ENCODE measurements around the gene TPRA1.
A peak's percentile ranks its signal among the peaks of the same experiment; 100 is the strongest.
"Not testable (repeated sequence)": the region's sequence is repeated elsewhere in the genome, so short reads cannot be mapped to it uniquely, and the experiment has no call there.

TPRA1 gene

DNA sequence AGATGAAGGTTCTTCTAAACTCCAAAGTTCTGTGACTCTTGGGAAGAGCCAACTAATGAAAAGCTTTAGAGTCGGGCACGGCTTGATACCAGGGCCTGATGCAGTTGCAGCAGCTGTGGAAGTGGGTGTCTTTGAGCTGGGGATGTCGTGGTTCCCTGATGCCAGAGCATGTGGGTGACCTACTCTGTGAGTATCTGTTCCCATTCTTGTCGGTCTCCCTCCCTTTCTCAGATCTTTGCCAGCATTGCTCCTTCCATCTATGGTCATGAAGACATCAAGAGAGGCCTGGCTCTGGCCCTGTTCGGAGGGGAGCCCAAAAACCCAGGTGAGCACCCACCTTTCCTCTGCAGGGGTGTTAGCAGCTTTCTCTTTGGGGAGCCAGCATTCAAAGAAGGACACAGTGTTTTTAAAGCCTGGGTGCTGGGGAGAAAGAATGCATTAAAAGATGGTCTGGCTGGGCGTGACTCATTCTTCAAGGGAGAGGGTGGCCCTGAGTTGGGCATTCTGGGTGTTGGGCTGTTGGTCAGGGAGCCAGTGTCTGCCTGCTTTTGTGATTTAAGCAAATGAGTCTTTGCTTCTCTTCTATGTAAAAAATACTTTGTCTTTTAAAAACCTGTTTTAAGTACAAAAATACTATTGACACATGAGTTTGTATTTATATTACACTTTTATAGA is 25.2 kb upstream of the TPRA1 start:
- no peak for DNase-seq

GRCh38 chr3:127614928-127615589 is 24.5 kb upstream of the TPRA1 start:
- DNase-seq = peak; percentile 19

GRCh38 chr3:127613406-127613805 is 22.9 kb upstream of the TPRA1 start:
- DNase-seq = no peak

GRCh38 chr3:127612966-127613365 is 22.4 kb upstream of the TPRA1 start:
- DNase-seq = no peak

DNA sequence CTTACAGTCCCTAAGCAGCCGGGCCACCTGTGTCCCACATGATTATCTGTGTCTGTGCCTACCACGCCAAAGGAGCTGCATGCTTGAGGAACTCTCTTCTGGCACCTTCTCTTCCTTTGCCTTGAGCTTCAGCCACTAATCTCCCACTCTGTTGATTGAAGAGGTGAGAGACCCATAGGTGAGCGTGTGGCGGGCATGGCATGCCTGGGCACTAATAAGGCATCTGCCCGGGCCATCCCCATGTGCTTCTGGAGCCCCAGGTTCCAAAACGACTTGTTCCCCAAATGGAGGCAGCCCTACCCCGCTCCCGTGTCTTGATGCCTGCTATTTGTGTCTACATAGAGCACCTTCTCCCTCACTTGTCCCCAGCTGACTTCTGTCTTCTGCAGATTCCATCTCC is 20.7 kb upstream of the TPRA1 start:
- no peak for DNase-seq

DNA sequence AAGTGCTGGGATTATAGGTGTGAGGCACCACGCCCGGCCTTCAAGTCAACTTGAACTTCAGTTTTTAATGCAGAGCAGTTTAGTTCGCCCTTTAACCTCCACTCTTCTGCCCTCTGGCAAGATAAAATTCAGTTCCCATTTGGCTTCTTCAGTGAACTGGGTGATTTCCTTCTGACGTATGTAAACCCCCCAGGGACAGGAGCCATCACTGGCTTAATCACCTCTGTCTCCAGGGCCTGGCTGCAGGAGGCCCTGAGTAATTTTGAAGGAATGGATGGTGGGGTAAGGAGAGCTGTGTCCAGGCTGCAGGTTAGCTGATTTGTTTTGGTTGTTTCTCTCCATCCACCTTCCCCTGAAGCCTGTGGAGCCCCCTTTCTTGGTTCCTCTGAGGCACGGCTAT is 19.6 kb upstream of the TPRA1 start:
- DNase-seq = no peak

DNA sequence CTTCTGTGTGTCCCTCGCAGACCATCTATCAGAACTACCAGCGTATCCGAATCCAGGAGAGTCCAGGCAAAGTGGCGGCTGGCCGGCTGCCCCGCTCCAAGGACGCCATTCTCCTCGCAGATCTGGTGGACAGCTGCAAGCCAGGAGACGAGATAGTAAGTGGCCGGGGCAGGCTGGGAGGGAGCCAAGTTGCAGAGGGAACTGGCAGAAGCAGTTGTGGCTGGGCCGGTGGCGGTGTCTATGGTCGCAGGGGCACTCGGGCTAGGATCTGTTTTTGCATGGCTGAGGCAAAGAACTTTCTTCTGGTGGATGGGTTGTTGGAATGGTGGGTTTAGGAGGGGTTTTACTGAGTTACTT is 17.8 kb upstream of the TPRA1 start:
- DNase-seq = no peak

- DNase-seq = no peak
Observed at GRCh38 chr3:127607675-127608361, 17.3 kb upstream of the TPRA1 start.

- DNase-seq = no peak
Observed at GRCh38 chr3:127606981-127607595, 16.6 kb upstream of the TPRA1 start.

DNA sequence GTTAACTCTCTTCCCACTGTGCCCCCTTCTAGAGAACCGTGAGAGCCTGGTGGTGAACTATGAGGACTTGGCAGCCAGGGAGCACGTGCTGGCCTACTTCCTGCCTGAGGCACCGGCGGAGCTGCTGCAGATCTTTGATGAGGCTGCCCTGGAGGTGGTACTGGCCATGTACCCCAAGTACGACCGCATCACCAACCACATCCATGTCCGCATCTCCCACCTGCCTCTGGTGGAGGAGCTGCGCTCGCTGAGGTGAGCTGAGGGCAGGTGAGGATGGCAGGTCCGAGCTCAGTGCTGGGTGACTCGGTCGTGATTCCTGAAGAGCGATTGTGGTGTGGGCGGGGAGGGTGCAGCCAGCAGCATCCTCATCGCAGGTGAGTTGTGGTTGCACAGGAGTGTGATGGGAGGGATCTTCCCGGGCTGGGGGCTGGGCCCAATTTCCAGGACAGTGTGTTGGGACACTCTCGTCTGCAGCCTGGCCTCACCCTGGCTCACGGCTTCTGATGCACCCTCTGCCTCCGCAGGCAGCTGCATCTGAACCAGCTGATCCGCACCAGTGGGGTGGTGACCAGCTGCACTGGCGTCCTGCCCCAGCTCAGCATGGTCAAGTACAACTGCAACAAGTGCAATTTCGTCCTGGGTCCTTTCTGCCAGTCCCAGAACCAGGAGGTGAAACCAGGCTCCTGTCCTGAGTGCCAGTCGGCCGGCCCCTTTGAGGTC is 15.7 kb upstream of the TPRA1 start:
- DNase-seq = no peak

GRCh38 chr3:127605547-127605946 is 15.0 kb upstream of the TPRA1 start:
- not testable (repeated sequence) for DNase-seq

DNA sequence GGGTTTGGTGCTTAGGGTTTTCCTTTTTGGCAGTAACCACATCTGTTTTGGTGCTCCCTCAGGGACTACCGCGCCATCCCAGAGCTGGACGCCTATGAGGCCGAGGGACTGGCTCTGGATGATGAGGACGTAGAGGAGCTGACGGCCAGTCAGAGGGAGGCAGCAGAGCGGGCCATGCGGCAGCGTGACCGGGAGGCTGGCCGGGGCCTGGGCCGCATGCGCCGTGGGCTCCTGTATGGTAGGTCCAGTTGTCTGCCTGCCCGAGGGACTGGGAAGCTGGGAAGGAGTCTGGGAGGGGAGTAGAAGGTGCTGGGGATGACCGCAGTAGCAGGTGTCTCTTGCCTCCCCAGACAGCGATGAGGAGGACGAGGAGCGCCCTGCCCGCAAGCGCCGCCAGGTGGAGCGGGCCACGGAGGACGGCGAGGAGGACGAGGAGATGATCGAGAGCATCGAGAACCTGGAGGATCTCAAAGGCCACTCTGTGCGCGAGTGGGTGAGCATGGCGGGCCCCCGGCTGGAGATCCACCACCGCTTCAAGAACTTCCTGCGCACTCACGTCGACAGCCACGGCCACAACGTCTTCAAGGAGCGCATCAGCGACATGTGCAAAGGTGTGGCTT is 14.1 kb upstream of the TPRA1 start:
- DNase-seq = no peak

- DNase-seq = no peak
Observed at GRCh38 chr3:127604035-127604434, 13.5 kb upstream of the TPRA1 start.

GRCh38 chr3:127600749-127601456 is 10.4 kb upstream of the TPRA1 start:
- no peak for DNase-seq

- DNase-seq = no peak
Observed at GRCh38 chr3:127598841-127599570, 8.5 kb upstream of the TPRA1 start.

GRCh38 chr3:127597020-127597771 is 6.7 kb upstream of the TPRA1 start:
- DNase-seq = no peak

DNA sequence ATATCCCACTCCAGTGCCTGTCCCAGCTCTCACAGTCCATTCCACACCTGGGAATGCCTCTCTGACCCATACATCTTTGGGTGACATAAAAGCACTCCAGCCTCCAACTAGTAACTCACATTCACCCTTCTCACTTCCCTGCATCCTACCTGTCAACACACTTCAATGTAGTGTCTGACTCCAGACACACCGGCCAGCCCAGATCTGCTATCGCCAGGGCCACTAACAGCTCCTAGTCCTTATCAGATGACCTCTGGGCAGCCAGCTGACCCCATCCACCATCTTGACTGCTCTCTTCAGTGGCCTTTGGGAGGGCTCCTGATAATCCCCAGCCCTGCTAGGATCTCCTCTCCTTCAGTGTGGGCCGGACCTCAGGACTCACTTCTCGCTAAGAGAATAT is 4.8 kb upstream of the TPRA1 start:
- DNase-seq = no peak

DNA sequence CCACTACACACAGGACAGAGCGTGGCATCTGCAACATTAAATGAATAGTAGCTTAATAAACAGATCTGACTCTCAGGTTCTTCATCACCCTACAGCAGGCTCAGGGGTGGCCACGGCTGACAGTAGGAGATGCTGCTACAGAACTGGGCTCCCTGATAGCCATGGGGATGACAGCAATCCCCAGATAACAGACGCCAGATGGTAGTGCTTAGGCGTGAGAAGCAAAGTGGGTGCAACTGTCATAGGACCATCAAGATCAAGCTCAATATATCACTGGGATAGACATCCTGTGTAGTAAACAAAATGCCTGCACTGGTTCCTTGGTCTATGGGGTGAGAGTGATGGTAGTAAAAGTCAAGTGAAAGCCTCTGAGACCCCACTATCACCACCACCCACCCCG is 2.6 kb upstream of the TPRA1 start:
- DNase-seq = no peak

GRCh38 chr3:127590282-127590592 is 296 bp downstream of the TPRA1 start:
- DNase-seq = no peak

DNA sequence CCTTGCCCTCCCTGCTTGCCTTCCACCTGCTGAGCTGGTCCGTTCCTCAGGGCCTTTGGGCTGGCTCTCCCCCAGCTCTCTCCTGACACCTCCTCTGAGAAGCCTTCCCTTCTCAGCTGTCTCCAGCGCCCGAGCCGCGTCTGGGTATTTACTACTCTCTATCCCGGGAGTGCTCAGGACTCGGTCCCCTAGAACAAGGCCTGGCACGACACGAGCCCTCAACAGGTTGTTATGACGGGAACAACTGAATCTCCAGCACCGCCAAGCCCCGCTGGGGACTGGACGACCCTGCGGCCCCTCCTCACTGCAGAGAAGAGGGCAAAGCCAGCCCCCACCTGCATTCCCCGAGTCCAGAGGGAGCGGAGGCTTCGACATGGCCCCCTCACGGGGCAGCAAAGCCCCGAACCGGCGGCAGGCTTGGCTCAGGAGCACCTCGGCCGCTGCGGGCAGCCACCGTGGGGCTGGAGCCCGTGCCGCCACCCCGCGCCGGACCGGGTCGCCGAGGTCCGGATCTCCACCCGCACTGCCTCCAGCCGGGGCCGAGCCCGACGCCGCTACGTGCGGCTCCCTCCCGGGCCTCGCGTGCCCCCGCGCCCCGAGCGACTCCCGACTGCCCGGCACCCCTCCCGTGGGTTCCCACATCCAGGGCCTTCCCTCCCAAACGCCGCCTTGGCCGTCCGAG is 792 bp downstream of the TPRA1 start:
- DNase-seq = no peak

Measured in HCEC 1CT (cell line).